Measurements from ENCODE around the gene GBA2. TPM values are rescaled to one million over a fixed set of nuclear protein-coding genes. Genes with fewer than 3 reads are reported as not detected.
A peak's percentile ranks its signal among the peaks of the same experiment; 100 is the strongest.

The GBA2 gene
- total RNA-seq, 1 donor from 2014 or later = 121 TPM

- peak; percentile 73 for DNase-seq
Measured at GRCh38 chr9:35690614-35691333, 58.3 kb downstream of the GBA2 start.

GRCh38 chr9:35690294-35690613 lies 58.8 kb downstream of the GBA2 start:
- DNase-seq = no peak

- DNase-seq = no peak
Measured at GRCh38 chr9:35689542-35690293, 59.3 kb downstream of the GBA2 start, which contains the start of gene TPM2. TSS of gene TPM2 (minus strand) at chr9:35689925. CDS start at chr9:35689817, 108 bp downstream.

- peak; percentile 59 for DNase-seq
Measured at GRCh38 chr9:35688558-35689541, 60.2 kb downstream of the GBA2 start.

- no peak for DNase-seq
Measured at GRCh38 chr9:35687972-35688557, 61.0 kb downstream of the GBA2 start.

- DNase-seq = no peak
Measured at GRCh38 chr9:35687306-35687705, 61.7 kb downstream of the GBA2 start.

Other genes with a start within 250 kb of the GBA2 start
- 8.7 and 11.6 TPM in 2 replicates for gene TESK1, start 144.0 kb downstream of the GBA2 start, total RNA-seq
- 0.14 TPM in 1 of 2 replicates, not detected in the other for gene CD72, start 130.8 kb downstream of the GBA2 start, total RNA-seq
- not detected in 2 replicates for gene SIT1, start 98.3 kb downstream of the GBA2 start, total RNA-seq
- 9,128 and 10,291 TPM in 2 replicates for gene RMRP, start 91.2 kb downstream of the GBA2 start, total RNA-seq
- 8.5 and 12.4 TPM in 2 replicates for gene CCDC107, start 90.9 kb downstream of the GBA2 start, total RNA-seq
- 0.34 and 3.1 TPM in 2 replicates for gene ARHGEF39, start 84.0 kb downstream of the GBA2 start, total RNA-seq
- not detected in 2 replicates for gene CA9, start 75.3 kb downstream of the GBA2 start, total RNA-seq
- 10.2 and 19.6 TPM in 2 replicates for gene TPM2, start 59.3 kb downstream of the GBA2 start, total RNA-seq
- gene TLN1, start 17.0 kb downstream of the GBA2 start, total RNA-seq = 250 and 670 TPM in 2 replicates
- 57.5 and 66.5 TPM in 2 replicates for gene CREB3, start 16.6 kb downstream of the GBA2 start, total RNA-seq
- gene RGP1, start 59 bp upstream of the GBA2 start, total RNA-seq = 10.6 and 20.7 TPM in 2 replicates
- gene MSMP, start 5.0 kb upstream of the GBA2 start, total RNA-seq = 42.5 and 66.8 TPM in 2 replicates
- 2.7 and 10.8 TPM in 2 replicates for gene NPR2, start 42.4 kb upstream of the GBA2 start, total RNA-seq
- 0.19 TPM in 1 of 2 replicates, not detected in the other for gene SPAG8, start 63.0 kb upstream of the GBA2 start, total RNA-seq
- 5.8 and 11.5 TPM in 2 replicates for gene HINT2, start 65.8 kb upstream of the GBA2 start, total RNA-seq
- not detected in 2 replicates for gene FAM221B, start 79.5 kb upstream of the GBA2 start, total RNA-seq
- under 0.01 and 0.23 TPM in 2 replicates for gene TMEM8B, start 80.0 kb upstream of the GBA2 start, total RNA-seq
- gene OR13J1, start 121.2 kb upstream of the GBA2 start, total RNA-seq = not detected in 2 replicates
- 0.93 and 2.6 TPM in 2 replicates for gene HRCT1, start 157.0 kb upstream of the GBA2 start, total RNA-seq
- 3.2 and 3.8 TPM in 2 replicates for gene SPAAR, start 160.3 kb upstream of the GBA2 start, total RNA-seq
- not detected in 2 replicates for gene OR2S2, start 208.9 kb upstream of the GBA2 start, total RNA-seq

Measured in dermis blood vessel endothelial cell (primary cell).